Astrocyte (in vitro differentiated cells and primary cell): Measurements from ENCODE around the gene RALGPS2. TPM values are rescaled to one million over a fixed set of nuclear protein-coding genes. Genes with fewer than 3 reads are reported as not detected.

Experiments
- DNase-seq: peaks from one replicate; pipeline ENCODE4 v3.0.0-alpha.2; 2010; ENCODE audit warnings: low read depth
- FAIRE-seq: peaks from 2 replicates; lab custom pipeline; 2011; peaks lifted over from hg19 to GRCh38; lab: Jason Lieb, UNC
- H2AFZ ChIP-seq: 2 replicates; pipeline ENCODE4 v1.6.0; 2012; ENCODE audit warnings: low read depth, low read length, inconsistent platforms
- H3K27ac ChIP-seq: 2 replicates; pipeline ENCODE4 v1.5.1; 2011; ENCODE audit warnings: low read depth, low read length, inconsistent platforms
- H3K27me3 ChIP-seq: 2 replicates; pipeline ENCODE4 v1.6.0; 2011; ENCODE audit warnings: low read length, inconsistent platforms; ENCODE audit not compliant: insufficient read depth
- H3K36me3 ChIP-seq: 2 replicates; pipeline ENCODE4 v1.5.1; 2011; ENCODE audit warnings: low read length, inconsistent platforms; ENCODE audit not compliant: insufficient read depth
- H3K4me1 ChIP-seq: 2 replicates; pipeline ENCODE4 v1.5.1; 2011; ENCODE audit warnings: low read length, inconsistent platforms; ENCODE audit not compliant: insufficient read depth
- H3K4me2 ChIP-seq: 2 replicates; pipeline ENCODE4 v1.6.0; 2012; ENCODE audit warnings: low read length, inconsistent platforms
- H3K4me3 ChIP-seq: 2 replicates; pipeline ENCODE4 v1.5.1; 2011; ENCODE audit warnings: low read depth, mild to moderate bottlenecking, low read length, inconsistent platforms; ENCODE audit not compliant: insufficient read depth
- H3K79me2 ChIP-seq: 2 replicates; pipeline ENCODE4 v1.6.0; 2012; ENCODE audit warnings: mild to moderate bottlenecking, low read length, inconsistent platforms; ENCODE audit not compliant: insufficient read depth
- H3K9ac ChIP-seq: 2 replicates; pipeline ENCODE4 v1.6.0; 2012; ENCODE audit warnings: mild to moderate bottlenecking, low read length, inconsistent platforms
- H3K9me3 ChIP-seq: 2 replicates; pipeline ENCODE4 v1.5.1; 2012; ENCODE audit warnings: low read depth, mild to moderate bottlenecking, low read length, inconsistent platforms; ENCODE audit not compliant: insufficient read depth
- H4K20me1 ChIP-seq: 2 replicates; pipeline ENCODE4 v1.6.0; 2012; ENCODE audit warnings: low read length, inconsistent platforms; ENCODE audit not compliant: insufficient read depth
- H3K27ac Mint-ChIP-seq: one replicate; pipeline ENCODE4 v1.8.0; 2021; ENCODE audit warnings: mild to moderate bottlenecking, mixed read lengths; ENCODE audit not compliant: unreplicated experiment
- H3K27me3 Mint-ChIP-seq: one replicate; pipeline ENCODE4 v1.8.0; 2021; ENCODE audit warnings: low read depth, mixed read lengths; ENCODE audit not compliant: unreplicated experiment
- H3K36me3 Mint-ChIP-seq: one replicate; pipeline ENCODE4 v1.8.0; 2021; ENCODE audit warnings: low read depth, mixed read lengths; ENCODE audit not compliant: unreplicated experiment
- H3K4me1 Mint-ChIP-seq: one replicate; pipeline ENCODE4 v1.8.0; 2021; ENCODE audit warnings: low read depth, mixed read lengths; ENCODE audit not compliant: unreplicated experiment
- H3K4me3 Mint-ChIP-seq: one replicate; pipeline ENCODE4 v1.8.0; 2021; ENCODE audit warnings: mild to moderate bottlenecking, moderate library complexity, mixed read lengths; ENCODE audit not compliant: unreplicated experiment
- H3K9me3 Mint-ChIP-seq: one replicate; pipeline ENCODE4 v1.8.0; 2021; ENCODE audit warnings: mild to moderate bottlenecking, mixed read lengths; ENCODE audit not compliant: unreplicated experiment
- EZH2 ChIP-seq: IDR thresholded peaks from 2 replicates; pipeline ENCODE4 v1.6.1; 2012; ENCODE audit warnings: mild to moderate bottlenecking, low read length, inconsistent platforms; ENCODE audit not compliant: insufficient read depth
- total RNA-seq: library from RNA; stranded (reverse); gene quantifications from 2 replicates; pipeline ENCODE4 v1.2.1, GENCODE V29; 2021
- TF ChIP-seq, protein P1 (sequence below): IDR thresholded peaks from 2 replicates; pipeline ENCODE4 v1.5.1; 2011; ENCODE audit warnings: low read depth, mild to moderate bottlenecking, inconsistent platforms, low read length, moderate library complexity; ENCODE audit not compliant: insufficient read depth

Gene RALGPS2
- total RNA-seq, 1 donor from 2014 or later, result 33.6 TPM

DNA sequence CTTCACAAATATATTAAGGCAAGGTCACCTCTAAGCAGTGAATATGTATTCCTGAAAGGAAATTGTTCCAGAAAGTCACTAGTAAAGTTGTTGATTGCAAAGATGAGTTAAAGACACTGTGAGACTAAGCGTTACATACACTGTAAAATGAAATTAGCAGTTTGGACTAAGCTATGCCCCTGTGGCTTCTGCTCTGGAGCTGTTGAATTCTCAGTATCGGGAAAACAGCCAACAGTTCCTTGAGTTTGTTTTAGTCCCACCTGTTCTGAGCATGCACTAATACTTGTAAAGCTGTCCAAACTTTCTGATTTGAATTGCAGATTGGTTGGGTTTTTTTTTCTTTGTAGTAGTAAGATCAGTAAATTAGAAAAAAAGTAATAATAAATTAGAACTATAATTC is 124.9 kb downstream of the RALGPS2 start:
- no peaks in the 10 kb centered on the region for H3K27me3 ChIP-seq
- no peak overlapping the region for H3K9ac ChIP-seq
- FAIRE-seq (no peak), DNase-seq (no peak)
- H2AFZ ChIP-seq, result no peak overlapping the region
- H3K27me3 Mint-ChIP-seq, result no peaks in the 10 kb centered on the region
- no peaks in the 10 kb centered on the region for H3K36me3 ChIP-seq
- H4K20me1 ChIP-seq, result no peaks in the 10 kb centered on the region
- H3K4me2 ChIP-seq, result no peak overlapping the region
- no peak overlapping the region for H3K27ac Mint-ChIP-seq
- H3K4me3 ChIP-seq, result no peak overlapping the region
- TF ChIP-seq, protein P1, sequence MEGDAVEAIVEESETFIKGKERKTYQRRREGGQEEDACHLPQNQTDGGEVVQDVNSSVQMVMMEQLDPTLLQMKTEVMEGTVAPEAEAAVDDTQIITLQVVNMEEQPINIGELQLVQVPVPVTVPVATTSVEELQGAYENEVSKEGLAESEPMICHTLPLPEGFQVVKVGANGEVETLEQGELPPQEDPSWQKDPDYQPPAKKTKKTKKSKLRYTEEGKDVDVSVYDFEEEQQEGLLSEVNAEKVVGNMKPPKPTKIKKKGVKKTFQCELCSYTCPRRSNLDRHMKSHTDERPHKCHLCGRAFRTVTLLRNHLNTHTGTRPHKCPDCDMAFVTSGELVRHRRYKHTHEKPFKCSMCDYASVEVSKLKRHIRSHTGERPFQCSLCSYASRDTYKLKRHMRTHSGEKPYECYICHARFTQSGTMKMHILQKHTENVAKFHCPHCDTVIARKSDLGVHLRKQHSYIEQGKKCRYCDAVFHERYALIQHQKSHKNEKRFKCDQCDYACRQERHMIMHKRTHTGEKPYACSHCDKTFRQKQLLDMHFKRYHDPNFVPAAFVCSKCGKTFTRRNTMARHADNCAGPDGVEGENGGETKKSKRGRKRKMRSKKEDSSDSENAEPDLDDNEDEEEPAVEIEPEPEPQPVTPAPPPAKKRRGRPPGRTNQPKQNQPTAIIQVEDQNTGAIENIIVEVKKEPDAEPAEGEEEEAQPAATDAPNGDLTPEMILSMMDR, result no peak
- no peak for TF ChIP-seq EZH2
- H3K79me2 ChIP-seq, result no peaks in the 10 kb centered on the region
- H3K4me3 Mint-ChIP-seq, result no peak overlapping the region
- no peaks in the 10 kb centered on the region for H3K36me3 Mint-ChIP-seq
- H3K4me1 Mint-ChIP-seq, result no peaks in the 10 kb centered on the region
- H3K9me3 Mint-ChIP-seq, result no peaks in the 10 kb centered on the region
- H3K9me3 ChIP-seq, result no peaks in the 10 kb centered on the region
- H3K4me1 ChIP-seq, result no peaks in the 10 kb centered on the region
- H3K27ac ChIP-seq, result no peak overlapping the region

DNA sequence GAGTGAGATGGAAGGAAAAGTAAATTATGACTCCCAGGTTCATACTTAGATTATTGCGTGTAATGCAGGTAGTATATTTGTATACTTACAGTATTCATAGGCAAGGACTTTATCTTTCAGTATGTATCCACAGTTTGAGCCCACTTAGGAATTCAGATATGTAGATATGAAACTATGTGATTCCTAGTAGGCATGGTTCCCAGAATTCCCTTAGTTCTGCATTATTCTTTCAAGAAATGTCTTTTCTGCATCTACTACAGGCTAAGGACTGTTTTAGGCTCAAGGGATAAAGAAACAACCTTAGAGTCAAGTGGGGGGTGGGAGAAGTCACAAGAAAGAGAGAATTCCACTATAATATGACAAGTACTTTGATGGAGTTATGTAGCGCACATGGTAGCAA is 132.1 kb downstream of the RALGPS2 start:
- no peak overlapping the region for H3K4me3 Mint-ChIP-seq
- H3K4me2 ChIP-seq, result no peak overlapping the region
- no peak overlapping the region for H2AFZ ChIP-seq
- H3K36me3 ChIP-seq, result no peaks in the 10 kb centered on the region
- FAIRE-seq (no peak), DNase-seq (no peak)
- no peaks in the 10 kb centered on the region for H3K9me3 ChIP-seq
- no peak overlapping the region for H3K27ac ChIP-seq
- H3K27me3 ChIP-seq, result no peaks in the 10 kb centered on the region
- no peaks in the 10 kb centered on the region for H4K20me1 ChIP-seq
- H3K4me1 Mint-ChIP-seq, result no peaks in the 10 kb centered on the region
- H3K9me3 Mint-ChIP-seq, result no peaks in the 10 kb centered on the region
- TF ChIP-seq EZH2, result no peak
- TF ChIP-seq, protein P1, result no peak
- peaks cover 1% of the 10 kb centered on the region for H3K36me3 Mint-ChIP-seq
- no peaks in the 10 kb centered on the region for H3K4me1 ChIP-seq
- no peaks in the 10 kb centered on the region for H3K79me2 ChIP-seq
- H3K4me3 ChIP-seq, result no peak overlapping the region
- H3K27ac Mint-ChIP-seq, result no peak overlapping the region
- no peak overlapping the region for H3K9ac ChIP-seq
- no peaks in the 10 kb centered on the region for H3K27me3 Mint-ChIP-seq

- no peak for TF ChIP-seq EZH2
- TF ChIP-seq, protein P1, result no peak
- Histone ChIP-seq H3K4me1 (no peaks in the 10 kb centered on the region), H3K36me3 (no peaks in the 10 kb centered on the region), H3K4me3 (no peak overlapping the region), H2AFZ (no peak overlapping the region), H4K20me1 (no peaks in the 10 kb centered on the region), H3K27ac (no peak overlapping the region), H3K27me3 (no peaks in the 10 kb centered on the region), H3K4me2 (no peak overlapping the region), H3K79me2 (no peaks in the 10 kb centered on the region), H3K9me3 (no peaks in the 10 kb centered on the region), H3K9ac (no peak overlapping the region)
- Mint-ChIP-seq H3K4me3 (no peak overlapping the region), H3K36me3 (peaks cover 7% of the 10 kb centered on the region), H3K9me3 (no peaks in the 10 kb centered on the region), H3K27me3 (no peaks in the 10 kb centered on the region), H3K27ac (no peak overlapping the region), H3K4me1 (peaks cover 10% of the 10 kb centered on the region)
- FAIRE-seq (no peak), DNase-seq (no peak)
Measured at GRCh38 chr1:178862416-178862815, 137.4 kb downstream of the RALGPS2 start.
